Astrocyte (in vitro differentiated cells and primary cell): Measurements from ENCODE around the gene MFAP2. TPM values are rescaled to one million over a fixed set of nuclear protein-coding genes. Genes with fewer than 3 reads are reported as not detected.

ENCODE experiments used
- DNase-seq: peaks from one replicate; pipeline ENCODE4 v3.0.0-alpha.2; 2010; ENCODE audit warnings: low read depth
- FAIRE-seq: peaks from 2 replicates; lab custom pipeline; 2011; peaks lifted over from hg19 to GRCh38; lab: Jason Lieb, UNC
- H2AFZ ChIP-seq: 2 replicates; pipeline ENCODE4 v1.6.0; 2012; ENCODE audit warnings: low read depth, low read length, inconsistent platforms
- H3K27ac ChIP-seq: 2 replicates; pipeline ENCODE4 v1.5.1; 2011; ENCODE audit warnings: low read depth, low read length, inconsistent platforms
- H3K27me3 ChIP-seq: 2 replicates; pipeline ENCODE4 v1.6.0; 2011; ENCODE audit warnings: low read length, inconsistent platforms; ENCODE audit not compliant: insufficient read depth
- H3K36me3 ChIP-seq: 2 replicates; pipeline ENCODE4 v1.5.1; 2011; ENCODE audit warnings: low read length, inconsistent platforms; ENCODE audit not compliant: insufficient read depth
- H3K4me1 ChIP-seq: 2 replicates; pipeline ENCODE4 v1.5.1; 2011; ENCODE audit warnings: low read length, inconsistent platforms; ENCODE audit not compliant: insufficient read depth
- H3K4me2 ChIP-seq: 2 replicates; pipeline ENCODE4 v1.6.0; 2012; ENCODE audit warnings: low read length, inconsistent platforms
- H3K4me3 ChIP-seq: 2 replicates; pipeline ENCODE4 v1.5.1; 2011; ENCODE audit warnings: low read depth, mild to moderate bottlenecking, low read length, inconsistent platforms; ENCODE audit not compliant: insufficient read depth
- H3K79me2 ChIP-seq: 2 replicates; pipeline ENCODE4 v1.6.0; 2012; ENCODE audit warnings: mild to moderate bottlenecking, low read length, inconsistent platforms; ENCODE audit not compliant: insufficient read depth
- H3K9ac ChIP-seq: 2 replicates; pipeline ENCODE4 v1.6.0; 2012; ENCODE audit warnings: mild to moderate bottlenecking, low read length, inconsistent platforms
- H3K9me3 ChIP-seq: 2 replicates; pipeline ENCODE4 v1.5.1; 2012; ENCODE audit warnings: low read depth, mild to moderate bottlenecking, low read length, inconsistent platforms; ENCODE audit not compliant: insufficient read depth
- H4K20me1 ChIP-seq: 2 replicates; pipeline ENCODE4 v1.6.0; 2012; ENCODE audit warnings: low read length, inconsistent platforms; ENCODE audit not compliant: insufficient read depth
- H3K27ac Mint-ChIP-seq: one replicate; pipeline ENCODE4 v1.8.0; 2021; ENCODE audit warnings: mild to moderate bottlenecking, mixed read lengths; ENCODE audit not compliant: unreplicated experiment
- H3K27me3 Mint-ChIP-seq: one replicate; pipeline ENCODE4 v1.8.0; 2021; ENCODE audit warnings: low read depth, mixed read lengths; ENCODE audit not compliant: unreplicated experiment
- H3K36me3 Mint-ChIP-seq: one replicate; pipeline ENCODE4 v1.8.0; 2021; ENCODE audit warnings: low read depth, mixed read lengths; ENCODE audit not compliant: unreplicated experiment
- H3K4me1 Mint-ChIP-seq: one replicate; pipeline ENCODE4 v1.8.0; 2021; ENCODE audit warnings: low read depth, mixed read lengths; ENCODE audit not compliant: unreplicated experiment
- H3K4me3 Mint-ChIP-seq: one replicate; pipeline ENCODE4 v1.8.0; 2021; ENCODE audit warnings: mild to moderate bottlenecking, moderate library complexity, mixed read lengths; ENCODE audit not compliant: unreplicated experiment
- H3K9me3 Mint-ChIP-seq: one replicate; pipeline ENCODE4 v1.8.0; 2021; ENCODE audit warnings: mild to moderate bottlenecking, mixed read lengths; ENCODE audit not compliant: unreplicated experiment
- CTCF ChIP-seq: IDR thresholded peaks from 2 replicates; pipeline ENCODE4 v1.5.1; 2011; ENCODE audit warnings: low read depth, mild to moderate bottlenecking, inconsistent platforms, low read length, moderate library complexity; ENCODE audit not compliant: insufficient read depth
- EZH2 ChIP-seq: IDR thresholded peaks from 2 replicates; pipeline ENCODE4 v1.6.1; 2012; ENCODE audit warnings: mild to moderate bottlenecking, low read length, inconsistent platforms; ENCODE audit not compliant: insufficient read depth
- total RNA-seq: library from RNA; stranded (reverse); gene quantifications from 2 replicates; pipeline ENCODE4 v1.2.1, GENCODE V29; 2021

MFAP2 gene
- total RNA-seq, 1 donor from 2014 or later = 121 TPM

GRCh38 chr1:16927711-16928485, 52.5 kb downstream of the MFAP2 start:
- H3K4me2 ChIP-seq = no peak overlapping the region
- H3K4me3 ChIP-seq = no peak overlapping the region
- Mint-ChIP-seq H3K27me3 (peaks cover 14% of the 10 kb centered on the region), H3K36me3 (peaks cover 8% of the 10 kb centered on the region), H3K4me3 (no peak overlapping the region), H3K27ac (no peak overlapping the region), H3K9me3 (no peaks in the 10 kb centered on the region), H3K4me1 (no peaks in the 10 kb centered on the region)
- no peaks in the 10 kb centered on the region for H3K27me3 ChIP-seq
- TF ChIP-seq CTCF (no peak), EZH2 (no peak)
- no peak overlapping the region for H3K9ac ChIP-seq
- H3K36me3 ChIP-seq = no peaks in the 10 kb centered on the region
- no peak overlapping the region for H3K27ac ChIP-seq
- H3K4me1 ChIP-seq = no peaks in the 10 kb centered on the region
- FAIRE-seq (no peak), DNase-seq (no peak)
- H2AFZ ChIP-seq = no peak overlapping the region
- H3K9me3 ChIP-seq = no peaks in the 10 kb centered on the region
- H3K79me2 ChIP-seq = no peaks in the 10 kb centered on the region
- peaks cover 28% of the 10 kb centered on the region for H4K20me1 ChIP-seq

DNA sequence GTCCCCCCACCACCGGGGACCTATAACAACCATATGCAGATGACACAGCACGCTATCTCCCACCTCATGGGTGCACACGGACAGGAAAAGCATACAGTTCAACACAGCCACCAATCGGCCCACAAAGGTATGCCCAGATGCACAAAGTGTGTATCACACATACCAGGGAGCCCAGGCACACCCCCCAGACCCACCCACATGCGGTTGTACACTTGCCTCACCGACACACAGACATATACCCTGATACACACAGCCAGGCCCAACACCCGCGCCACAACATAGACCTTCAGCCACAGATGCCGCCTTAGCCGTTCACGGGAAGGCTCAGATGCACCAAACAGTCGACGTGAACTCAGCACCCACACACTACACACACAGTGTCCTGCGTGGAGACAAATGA, 53.2 kb downstream of the MFAP2 start:
- no peaks in the 10 kb centered on the region for H3K36me3 ChIP-seq
- no peaks in the 10 kb centered on the region for H3K4me1 ChIP-seq
- peaks cover 34% of the 10 kb centered on the region for H4K20me1 ChIP-seq
- no peak overlapping the region for H3K27ac ChIP-seq
- TF ChIP-seq EZH2 (no peak), CTCF (no peak)
- Mint-ChIP-seq H3K4me3 (no peak overlapping the region), H3K36me3 (peaks cover 10% of the 10 kb centered on the region), H3K27me3 (peaks cover 18% of the 10 kb centered on the region), H3K9me3 (no peaks in the 10 kb centered on the region), H3K27ac (peak overlapping the region; percentile 21), H3K4me1 (no peaks in the 10 kb centered on the region)
- FAIRE-seq = no peak
- H3K27me3 ChIP-seq = no peaks in the 10 kb centered on the region
- H3K79me2 ChIP-seq = no peaks in the 10 kb centered on the region
- no peak overlapping the region for H3K4me2 ChIP-seq
- H2AFZ ChIP-seq = no peak overlapping the region
- no peak overlapping the region for H3K9ac ChIP-seq
- H3K4me3 ChIP-seq = no peak overlapping the region
- no peaks in the 10 kb centered on the region for H3K9me3 ChIP-seq
- no peak for DNase-seq

DNA sequence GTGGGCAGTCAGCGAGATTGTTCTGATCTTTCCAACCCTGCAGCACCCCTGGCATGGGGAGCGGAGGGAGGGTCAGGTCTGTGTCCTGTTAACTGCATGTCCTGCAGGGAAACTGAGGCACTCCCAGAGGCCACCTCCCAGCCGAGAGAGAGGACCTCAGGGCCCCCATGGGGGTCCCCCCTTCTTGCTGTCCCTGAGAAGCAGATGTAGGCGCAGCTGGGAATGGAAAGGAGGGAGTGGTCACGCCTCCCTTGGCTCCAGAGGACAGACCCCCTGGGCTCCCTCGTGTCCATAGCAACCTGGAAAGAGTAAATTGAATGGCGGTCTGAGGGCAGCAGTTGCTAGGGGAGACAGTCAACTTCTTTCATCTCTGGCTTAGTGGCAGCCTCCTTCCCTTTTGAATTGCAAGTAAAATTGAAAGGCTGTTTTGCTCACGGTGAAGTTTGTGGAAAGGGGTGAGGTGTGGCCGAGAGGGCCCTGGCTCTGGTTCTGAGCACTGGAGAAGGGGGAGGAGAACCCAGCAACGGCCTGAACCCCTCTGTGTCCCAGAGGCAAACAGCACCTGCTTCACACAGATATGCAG, 53.8 kb downstream of the MFAP2 start:
- Histone ChIP-seq H3K4me2 (no peak overlapping the region), H3K36me3 (no peaks in the 10 kb centered on the region), H3K79me2 (no peaks in the 10 kb centered on the region), H3K9me3 (no peaks in the 10 kb centered on the region), H3K4me1 (peaks cover 6% of the 10 kb centered on the region), H3K27me3 (no peaks in the 10 kb centered on the region), H4K20me1 (peaks cover 37% of the 10 kb centered on the region), H2AFZ (no peak overlapping the region), H3K4me3 (no peak overlapping the region), H3K27ac (no peak overlapping the region), H3K9ac (no peak overlapping the region)
- H3K4me3 Mint-ChIP-seq = no peak overlapping the region
- no peak for DNase-seq
- no peak for TF ChIP-seq EZH2
- TF ChIP-seq CTCF = no peak
- no peak overlapping the region for H3K27ac Mint-ChIP-seq
- no peaks in the 10 kb centered on the region for H3K9me3 Mint-ChIP-seq
- no peak for FAIRE-seq
- peaks cover 4% of the 10 kb centered on the region for H3K4me1 Mint-ChIP-seq
- peaks cover 22% of the 10 kb centered on the region for H3K27me3 Mint-ChIP-seq
- H3K36me3 Mint-ChIP-seq = peaks cover 10% of the 10 kb centered on the region
